HepG2 (cell line): ENCODE measurements around the gene PLA2G4C. TPM values are rescaled to one million over a fixed set of nuclear protein-coding genes. Genes with fewer than 3 reads are reported as not detected.

Experiments used
- ATAC-seq: fragments of 200-7000 bp; cut with Tn5 transposase; 3 replicates; pipeline ENCODE4 v1.9.1; 2020; ENCODE audit warnings: mild to moderate bottlenecking, moderate library complexity
- BruUV-seq: library from RNA; stranded (reverse); fragments of 400-500 nt; replicated peaks from 2 replicates; lab custom pipeline; 2021; lab: Mats Ljungman, UMichigan
- CTCF ChIA-PET: fragments of 300-600 bp; formaldehyde crosslinking; extraction: SDS; loops from one replicate; lab custom pipeline; 2021; ENCODE audit warnings: low total read pairs, inconsistent platforms, low intra/inter-chr PET ratio; lab: Yijun Ruan, JAX
- POLR2A ChIA-PET: fragments of 350-600 bp; sonication (Branson Sonifier 250); formaldehyde crosslinking; loops from one replicate; lab custom pipeline; 2020; ENCODE audit warnings: antibody characterized with exemption, inconsistent platforms; lab: Yijun Ruan, JAX
- DNase-seq: peaks from one replicate; pipeline ENCODE4 v3.0.0-alpha.2; 2015; ENCODE audit warnings: low spot score
- FAIRE-seq: peaks from 3 replicates; lab custom pipeline; 2011; peaks lifted over from hg19 to GRCh38; lab: Jason Lieb, UNC
- H2AFZ ChIP-seq: one replicate; pipeline ENCODE4 v1.6.1; 2011; ENCODE audit warnings: low read length, inconsistent platforms
- H3K27ac ChIP-seq: fragments of 300-600 bp; 3 replicates; pipeline ENCODE4 v1.8.0; 2011; ENCODE audit warnings: mixed run types, mild to moderate bottlenecking, mixed read lengths, low read length, inconsistent platforms; ENCODE audit not compliant: insufficient read depth; ENCODE audit errors: extremely low read length
- H3K27me3 ChIP-seq, 2 experiments: fragments of 200-600 bp in 1 of 2; 2 replicates in 1 of 2; 3 replicates in 1 of 2; pipeline versions ENCODE4 v1.6.0 to v1.8.0; 2011; ENCODE audit warnings: low read length in 2 of 2, mild to moderate bottlenecking in 2 of 2, moderate library complexity in 2 of 2, inconsistent platforms in 1 of 2; ENCODE audit not compliant: insufficient read depth in 2 of 2, control insufficient read depth in 1 of 2
- H3K36me3 ChIP-seq, 2 experiments: fragments of 200-600 bp in 1 of 2; replicated peaks in 1 of 2; 2 replicates in 1 of 2; 3 replicates in 1 of 2; pipeline versions ENCODE4 v1.5.1 to v1.8.0; 2011; ENCODE audit warnings: low read length in 2 of 2, inconsistent platforms in 1 of 2; ENCODE audit not compliant: insufficient read depth in 2 of 2, control insufficient read depth in 1 of 2
- H3K4me1 ChIP-seq: 2 replicates; pipeline ENCODE4 v1.5.1; 2012; ENCODE audit warnings: low read length, inconsistent platforms; ENCODE audit not compliant: insufficient read depth
- H3K4me2 ChIP-seq: 2 replicates; pipeline ENCODE4 v1.6.0; 2011; ENCODE audit warnings: low read depth, low read length, inconsistent platforms
- H3K4me3 ChIP-seq, 3 experiments: fragments of 200-600 bp in 1 of 3; sonication (generic), shearing (Covaris generic) in 1 of 3; replicated peaks in 1 of 3; 2 replicates each; pipeline ENCODE4 v1.5.1; 2011 to 2016; ENCODE audit warnings: low read length in 3 of 3, inconsistent platforms in 2 of 3, low read depth in 2 of 3, mild to moderate bottlenecking in 2 of 3, control low read depth in 1 of 3, mixed read lengths in 1 of 3; ENCODE audit not compliant: insufficient read depth in 1 of 3
- H3K79me2 ChIP-seq: one replicate; pipeline ENCODE4 v1.6.1; 2011; ENCODE audit warnings: low read length, inconsistent platforms; ENCODE audit not compliant: insufficient read depth
- H3K9ac ChIP-seq: 2 replicates; pipeline ENCODE4 v1.6.0; 2011; ENCODE audit warnings: mild to moderate bottlenecking, low read depth, low read length, inconsistent platforms; ENCODE audit not compliant: insufficient read depth
- H3K9me3 ChIP-seq: 2 replicates; pipeline ENCODE4 v1.5.1; 2012; ENCODE audit warnings: mild to moderate bottlenecking, low read length
- H4K20me1 ChIP-seq: 2 replicates; pipeline ENCODE4 v1.6.0; 2011; ENCODE audit warnings: inconsistent platforms, mild to moderate bottlenecking, low read length, moderate library complexity; ENCODE audit not compliant: insufficient read depth
- AGO2 ChIP-seq: fragments of 200-400 bp; formaldehyde crosslinking; optimal IDR thresholded peaks from 2 replicates; pipeline ENCODE3; 2017; ENCODE audit warnings: mild to moderate bottlenecking, low read depth, low read length, moderate library complexity
- ASH2L ChIP-seq: fragments of 300-600, 200-600 bp; sonication (generic); IDR thresholded peaks from 2 replicates; pipeline ENCODE4 v1.7.0; 2017; ENCODE audit warnings: low read depth, mild to moderate bottlenecking, moderate library complexity, mixed read lengths, low read length; ENCODE audit not compliant: insufficient read length
- DNMT3B ChIP-seq: conservative IDR thresholded peaks from 2 replicates; pipeline ENCODE4 v1.6.1; 2016; ENCODE audit warnings: missing biosample characterization, control low read depth
- FOSL1 ChIP-seq: sonication (generic); formaldehyde crosslinking; IDR thresholded peaks from 2 replicates; pipeline ENCODE4 v1.9.0; 2021; ENCODE audit warnings: missing genetic modification reagents, borderline replicate concordance
- GLMP ChIP-seq: sonication (generic); formaldehyde crosslinking; IDR thresholded peaks from 2 replicates; pipeline ENCODE4 v1.9.0; 2021; ENCODE audit warnings: missing genetic modification reagents, mild to moderate bottlenecking, borderline replicate concordance
- GZF1 ChIP-seq: sonication (generic); formaldehyde crosslinking; IDR thresholded peaks from 2 replicates; pipeline ENCODE4 v1.5.1; 2020; ENCODE audit warnings: mild to moderate bottlenecking, missing genetic modification reagents
- HINFP ChIP-seq: sonication (generic); formaldehyde crosslinking; IDR thresholded peaks from 2 replicates; pipeline ENCODE4 v1.4.0; 2020; ENCODE audit warnings: low read depth, mild to moderate bottlenecking, missing genetic modification reagents
- MED8 ChIP-seq: sonication (generic); formaldehyde crosslinking; IDR thresholded peaks from 2 replicates; pipeline ENCODE4 v1.8.1; 2023; ENCODE audit warnings: mild to moderate bottlenecking, missing genetic modification reagents; ENCODE audit not compliant: insufficient replicate concordance
- REL ChIP-seq: sonication (generic); formaldehyde crosslinking; conservative IDR thresholded peaks from 2 replicates; pipeline ENCODE4 v1.8.0; 2022; ENCODE audit warnings: mild to moderate bottlenecking, missing genetic modification reagents, moderate library complexity
- SYNCRIP ChIP-seq: fragments of 200-400 bp; formaldehyde crosslinking; IDR thresholded peaks from 2 replicates; pipeline ENCODE4 v1.6.1; 2018; ENCODE audit warnings: mild to moderate bottlenecking, low read depth, low read length; ENCODE audit not compliant: insufficient read depth
- YEATS2 ChIP-seq: sonication (generic); formaldehyde crosslinking; IDR thresholded peaks from 2 replicates; pipeline ENCODE4 v1.4.0; 2020; ENCODE audit warnings: missing genetic modification reagents, borderline replicate concordance
- ZNF274 ChIP-seq: sonication (generic); formaldehyde crosslinking; IDR thresholded peaks from 2 replicates; pipeline ENCODE4 v1.5.1; 2020; ENCODE audit warnings: mild to moderate bottlenecking, missing genetic modification reagents
- ZNF317 ChIP-seq: sonication (generic); formaldehyde crosslinking; IDR thresholded peaks from 2 replicates; pipeline ENCODE4 v1.5.0; 2020; ENCODE audit warnings: mild to moderate bottlenecking, missing genetic modification reagents
- ZNF576 ChIP-seq: sonication (generic); formaldehyde crosslinking; IDR thresholded peaks from 2 replicates; pipeline ENCODE4 v1.4.0; 2020; ENCODE audit warnings: mild to moderate bottlenecking, missing genetic modification reagents
- WGBS: methylation state at CpG from one replicate; pipeline ENCODE4 v1.1.6; 2017; ENCODE audit warnings: low lambda C conversion rate; 5-methylcytosine and 5-hydroxymethylcytosine counted together
- in situ Hi-C: cut with HindIII; loops from 2 replicates; pipeline ENCODE4 v1.10.0; 2017; ENCODE audit warnings: low pct_unique_long_range_greater_than_20kb; ENCODE audit not compliant: extremely low pct_ligation_motif_present
- intact Hi-C: fragments of 100-400 bp; cut with micrococcal nuclease; formaldehyde crosslinking; loops from one replicate; pipeline ENCODE4 v1.10.0; 2022; ENCODE audit not compliant: unreplicated experiment
- polyA plus RNA-seq, 8 experiments: library from polyadenylated mRNA; depleted of rRNA in 3 of 8; stranded (reverse) in 7 of 8; unstranded in 1 of 8; fragments of >200 nt; fragmentation: Illumina TruSeq in 4 of 8; extraction: Trizol in 4 of 8; gene quantifications; 2 replicates each; pipeline versions ENCODE4 v1.2.1 to v1.2.3, GENCODE V29; 2011 to 2016; ENCODE audit warnings: low read depth in 4 of 8, missing spikeins in 1 of 8, mixed read lengths in 1 of 8; ENCODE audit not compliant: insufficient read depth in 1 of 8
- total RNA-seq, 5 experiments: library from RNA; depleted of rRNA; stranded (reverse); fragments of >200 nt; fragmentation: Illumina TruSeq; extraction: Trizol; gene quantifications; 2 replicates each; pipeline ENCODE4 v1.2.3, GENCODE V29; 2016; ENCODE audit warnings: low read depth in 1 of 5
- TF ChIP-seq, protein P1 (sequence below): sonication (generic); formaldehyde crosslinking; IDR thresholded peaks from 2 replicates; pipeline ENCODE4 v1.4.0; 2020; ENCODE audit warnings: missing genetic modification reagents

Gene PLA2G4C
- total and polyA plus RNA-seq, 2 of the 13 experiments (the other 11 are each of a cell fraction or from before 2014, with no cell fraction given) = 1.6 to 1.7 TPM

GRCh38 chr19:48148576-48148975 lies 38.0 kb upstream of the PLA2G4C start:
- in situ Hi-C loops (no loop called here), intact Hi-C loops (no loop called here)
- POLR2A ChIA-PET = no interaction called here
- no peak overlapping the region for H3K4me3 ChIP-seq
- H2AFZ ChIP-seq = no peak overlapping the region
- H3K4me1 ChIP-seq = no peaks in the 10 kb centered on the region
- no peaks in the 10 kb centered on the region for H3K79me2 ChIP-seq
- peaks cover 10 to 71% of the 10 kb centered on the region in 2 experiments; a peak in 3 of 5 replicates for H3K36me3 ChIP-seq
- H3K27ac ChIP-seq = no peak overlapping the region
- FAIRE-seq (no peak), DNase-seq (no peak), ATAC-seq (no peak)
- BruUV-seq = no TSS peak
- no peaks in the 10 kb centered on the region for H3K27me3 ChIP-seq
- WGBS = 95% methylated on average over 8 of the region's 9 CpGs
- H3K4me2 ChIP-seq = no peak overlapping the region
- H3K9me3 ChIP-seq = no peaks in the 10 kb centered on the region
- H4K20me1 ChIP-seq = no peaks in the 10 kb centered on the region
- CTCF ChIA-PET = no interaction called here
- no peak overlapping the region for H3K9ac ChIP-seq
- TF ChIP-seq REL = no peak
- no peak for TF ChIP-seq DNMT3B (CRISPR knock-in tag)
- TF ChIP-seq MED8 (CRISPR knock-in tag) = no peak
- TF ChIP-seq GZF1 (CRISPR knock-in tag) = no peak
- TF ChIP-seq GLMP (CRISPR knock-in tag) = no peak
- TF ChIP-seq YEATS2 = no peak
- no peak for TF ChIP-seq ASH2L
- no peak for TF ChIP-seq FOSL1 (CRISPR knock-in tag)
- TF ChIP-seq SYNCRIP = no peak
- TF ChIP-seq HINFP (CRISPR knock-in tag) = no peak
- no peak for TF ChIP-seq ZNF317 (CRISPR knock-in tag)
- TF ChIP-seq ZNF274 (CRISPR knock-in tag) = no peak
- no peak for TF ChIP-seq ZNF576 (CRISPR knock-in tag)
- TF ChIP-seq, protein P1, sequence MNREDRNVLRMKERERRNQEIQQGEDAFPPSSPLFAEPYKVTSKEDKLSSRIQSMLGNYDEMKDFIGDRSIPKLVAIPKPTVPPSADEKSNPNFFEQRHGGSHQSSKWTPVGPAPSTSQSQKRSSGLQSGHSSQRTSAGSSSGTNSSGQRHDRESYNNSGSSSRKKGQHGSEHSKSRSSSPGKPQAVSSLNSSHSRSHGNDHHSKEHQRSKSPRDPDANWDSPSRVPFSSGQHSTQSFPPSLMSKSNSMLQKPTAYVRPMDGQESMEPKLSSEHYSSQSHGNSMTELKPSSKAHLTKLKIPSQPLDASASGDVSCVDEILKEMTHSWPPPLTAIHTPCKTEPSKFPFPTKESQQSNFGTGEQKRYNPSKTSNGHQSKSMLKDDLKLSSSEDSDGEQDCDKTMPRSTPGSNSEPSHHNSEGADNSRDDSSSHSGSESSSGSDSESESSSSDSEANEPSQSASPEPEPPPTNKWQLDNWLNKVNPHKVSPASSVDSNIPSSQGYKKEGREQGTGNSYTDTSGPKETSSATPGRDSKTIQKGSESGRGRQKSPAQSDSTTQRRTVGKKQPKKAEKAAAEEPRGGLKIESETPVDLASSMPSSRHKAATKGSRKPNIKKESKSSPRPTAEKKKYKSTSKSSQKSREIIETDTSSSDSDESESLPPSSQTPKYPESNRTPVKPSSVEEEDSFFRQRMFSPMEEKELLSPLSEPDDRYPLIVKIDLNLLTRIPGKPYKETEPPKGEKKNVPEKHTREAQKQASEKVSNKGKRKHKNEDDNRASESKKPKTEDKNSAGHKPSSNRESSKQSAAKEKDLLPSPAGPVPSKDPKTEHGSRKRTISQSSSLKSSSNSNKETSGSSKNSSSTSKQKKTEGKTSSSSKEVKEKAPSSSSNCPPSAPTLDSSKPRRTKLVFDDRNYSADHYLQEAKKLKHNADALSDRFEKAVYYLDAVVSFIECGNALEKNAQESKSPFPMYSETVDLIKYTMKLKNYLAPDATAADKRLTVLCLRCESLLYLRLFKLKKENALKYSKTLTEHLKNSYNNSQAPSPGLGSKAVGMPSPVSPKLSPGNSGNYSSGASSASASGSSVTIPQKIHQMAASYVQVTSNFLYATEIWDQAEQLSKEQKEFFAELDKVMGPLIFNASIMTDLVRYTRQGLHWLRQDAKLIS (CRISPR knock-in tag) = no peak
- no peak for TF ChIP-seq AGO2
- TF ChIP-seq, all 625 proteins: peak for 0
